HG03460 (cell line): ENCODE measurements around the gene SHISA2.
"Not testable (repeated sequence)": the region's sequence is repeated elsewhere in the genome, so short reads cannot be mapped to it uniquely, and the experiment has no call there.

Experiments used
- ATAC-seq: cut with Tn5 transposase; IDR thresholded peaks from one replicate; pipeline ENCODE4 v1.9.1; 2021; ENCODE audit not compliant: unreplicated experiment

The SHISA2 gene

GRCh38 chr13:26051657-26052311 is at the start of gene SHISA2:
Gene SHISA2, minus strand, starts transcription at chr13:26052016. Its CDS starts 1,041 bp downstream, at chr13:26050975.
- ATAC-seq = no peak

- ATAC-seq = no peak
Measured at GRCh38 chr13:26095846-26096610, 44.2 kb upstream of the SHISA2 start.

- no peak for ATAC-seq
Measured at GRCh38 chr13:26095338-26095737, 43.5 kb upstream of the SHISA2 start.

GRCh38 chr13:26076821-26077220 is 25.0 kb upstream of the SHISA2 start:
- ATAC-seq = not testable (repeated sequence)

GRCh38 chr13:26075498-26075897 is 23.7 kb upstream of the SHISA2 start:
- no peak for ATAC-seq

- ATAC-seq = no peak
Measured at GRCh38 chr13:26074706-26075105, 22.9 kb upstream of the SHISA2 start.

GRCh38 chr13:26072335-26072734 is 20.5 kb upstream of the SHISA2 start:
- not testable (repeated sequence) for ATAC-seq

GRCh38 chr13:26071691-26072090 is 19.9 kb upstream of the SHISA2 start:
- ATAC-seq = no peak

GRCh38 chr13:26069642-26070041 is 17.8 kb upstream of the SHISA2 start:
- ATAC-seq = not testable (repeated sequence)

GRCh38 chr13:26068372-26068771 is 16.6 kb upstream of the SHISA2 start:
- ATAC-seq = not testable (repeated sequence)

GRCh38 chr13:26067601-26068000 is 15.8 kb upstream of the SHISA2 start:
- ATAC-seq = no peak

GRCh38 chr13:26066492-26066891 is 14.7 kb upstream of the SHISA2 start:
- ATAC-seq = not testable (repeated sequence)

GRCh38 chr13:26062853-26063444 is 11.1 kb upstream of the SHISA2 start:
- no peak for ATAC-seq

- no peak for ATAC-seq
Measured at GRCh38 chr13:26061947-26062346, 10.1 kb upstream of the SHISA2 start.

- ATAC-seq = no peak
Measured at GRCh38 chr13:26061256-26061655, 9.4 kb upstream of the SHISA2 start.

GRCh38 chr13:26060357-26060756 is 8.5 kb upstream of the SHISA2 start:
- ATAC-seq = no peak

GRCh38 chr13:26058704-26059103 is 6.9 kb upstream of the SHISA2 start:
- ATAC-seq = no peak

GRCh38 chr13:26054896-26055295 is 3.1 kb upstream of the SHISA2 start:
- ATAC-seq = no peak

GRCh38 chr13:26053418-26053980 is 1.7 kb upstream of the SHISA2 start:
- ATAC-seq = no peak

- no peak for ATAC-seq
Measured at GRCh38 chr13:26052337-26052736, 521 bp upstream of the SHISA2 start.

GRCh38 chr13:26051231-26051656 is 572 bp downstream of the SHISA2 start:
- ATAC-seq = no peak
